ENCODE data around the gene TIMM50.
"Not testable (repeated sequence)": the region's sequence is repeated elsewhere in the genome, so short reads cannot be mapped to it uniquely, and the experiment has no call there.

Gene TIMM50

DNA sequence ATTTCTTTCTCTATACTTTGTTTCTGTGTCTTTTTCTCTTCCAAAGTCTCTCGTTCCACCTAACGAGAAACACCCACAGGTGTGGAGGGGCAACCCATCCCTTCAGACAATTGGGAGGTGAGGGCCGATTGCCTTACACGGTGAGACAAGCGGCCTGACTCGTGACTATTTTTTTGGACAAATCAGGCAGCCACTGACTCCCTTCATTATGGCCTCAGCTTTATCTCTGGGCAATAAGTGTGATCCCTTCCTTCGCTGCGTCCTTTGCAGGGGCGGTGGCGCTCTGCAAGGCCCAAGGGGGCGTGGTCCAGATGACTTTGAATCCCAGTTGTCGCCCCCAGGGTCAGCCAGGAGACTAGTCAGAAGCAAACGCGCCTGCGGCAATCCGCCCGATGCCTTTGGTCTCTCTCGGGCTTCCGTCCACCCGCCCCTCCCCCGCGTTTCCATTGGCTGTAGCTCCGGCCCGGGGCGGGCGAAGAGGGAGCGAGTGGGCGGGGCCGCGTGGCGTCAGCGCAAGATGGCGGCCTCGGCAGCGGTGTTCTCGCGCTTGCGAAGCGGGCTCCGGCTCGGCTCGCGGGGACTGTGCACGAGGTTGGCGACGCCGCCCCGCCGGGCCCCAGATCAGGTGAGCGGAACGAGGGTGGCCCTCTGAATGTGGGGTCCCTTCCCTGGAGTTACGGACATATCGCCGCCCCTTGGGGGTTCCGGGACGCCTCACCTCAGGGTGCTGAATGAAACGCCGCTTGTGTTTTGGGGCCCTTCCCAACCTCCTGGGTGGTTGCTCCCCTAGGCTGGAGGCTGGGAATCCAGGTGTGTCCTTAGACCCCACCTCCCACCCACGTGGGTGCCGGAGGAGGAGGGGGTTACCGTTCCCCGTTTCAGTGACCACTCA lies at the start of gene TIMM50:
TSS of gene TIMM50 (plus strand) at position 502 of the 892 bp plus-strand sequence. CDS start at position 518, 16 bp downstream.
- peak in 55 of 56 donors; percentile 71 to 98 (median 92) for DNase-seq

- DNase-seq, result no peak
Measured at GRCh38 chr19:39432677-39433025, 48.0 kb upstream of the TIMM50 start.

DNA sequence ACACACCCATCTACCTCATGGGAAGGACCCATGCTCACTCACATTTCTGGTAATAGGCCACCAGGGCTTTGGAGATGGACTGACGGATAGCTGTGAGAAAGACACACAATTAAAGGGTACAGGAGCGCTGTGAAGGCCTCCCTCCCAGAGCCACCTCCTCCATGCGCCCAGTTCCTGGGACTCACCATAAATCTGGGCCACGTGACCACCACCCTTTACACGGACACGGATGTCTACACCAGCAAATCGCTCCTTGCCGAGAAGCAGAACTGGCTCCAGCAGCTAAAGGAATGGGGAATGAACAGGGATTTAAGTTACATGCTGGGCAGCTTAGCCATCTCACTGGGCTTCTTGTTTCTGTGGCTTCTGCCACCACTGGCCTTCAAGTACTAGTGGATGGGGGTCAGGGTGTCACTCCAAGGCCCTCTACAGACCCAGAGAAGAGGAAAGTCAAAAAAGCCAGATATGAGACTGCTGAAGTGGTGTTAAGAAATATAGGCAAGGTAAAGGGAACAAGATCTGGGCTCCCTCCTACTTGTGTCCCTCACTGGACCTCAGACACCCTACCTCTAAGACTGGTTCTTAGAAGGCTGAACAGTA lies 47.1 kb upstream of the TIMM50 start:
- DNase-seq, result no peak

- no peak for DNase-seq
Measured at GRCh38 chr19:39434123-39435076, 46.2 kb upstream of the TIMM50 start.

- DNase-seq, result peak; percentile 75 to 99 (median 97)
Measured at GRCh38 chr19:39435499-39436349, 44.9 kb upstream of the TIMM50 start, which contains the start of gene RPS16. Gene RPS16, minus strand, starts transcription at chr19:39435949. Its CDS starts 54 bp downstream, at chr19:39435895.

- DNase-seq, result no peak
Measured at GRCh38 chr19:39436350-39436716, 44.3 kb upstream of the TIMM50 start.

- no peak for DNase-seq
Measured at GRCh38 chr19:39438270-39438934, 42.2 kb upstream of the TIMM50 start.

GRCh38 chr19:39444598-39445195 lies 35.9 kb upstream of the TIMM50 start:
- peak in 1 of 56 donors; percentile 39 for DNase-seq

- DNase-seq, result peak; percentile 48 to 97 (median 90)
Measured at GRCh38 chr19:39445196-39446111, 35.2 kb upstream of the TIMM50 start, which contains the start of gene SUPT5H. Gene SUPT5H, plus strand, starts transcription at chr19:39445582. Its CDS starts 309 bp downstream, at chr19:39445891.

- no peak for DNase-seq
Measured at GRCh38 chr19:39446365-39447084, 34.1 kb upstream of the TIMM50 start.

DNA sequence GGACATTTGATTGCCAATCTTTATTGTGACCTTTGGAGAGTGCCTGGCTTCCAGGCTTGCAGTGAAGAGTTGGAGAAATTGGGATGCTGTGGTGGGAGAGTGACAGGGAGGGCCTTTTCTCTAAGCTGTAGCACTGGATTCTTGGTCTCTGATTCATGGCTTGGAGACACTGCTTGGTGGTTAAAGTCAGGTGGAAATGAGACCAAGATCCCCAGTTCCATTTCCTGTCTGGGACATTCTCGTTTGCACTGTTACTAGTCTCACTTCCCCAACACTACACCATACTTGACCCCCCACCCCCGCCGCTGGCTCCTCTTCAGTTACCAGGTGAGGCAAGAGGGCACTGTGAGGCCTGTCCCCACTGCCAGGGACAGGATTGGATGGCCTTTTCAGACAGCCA lies 32.4 kb upstream of the TIMM50 start:
- DNase-seq, result no peak

GRCh38 chr19:39449116-39449797 lies 31.4 kb upstream of the TIMM50 start:
- DNase-seq, result no peak

DNA sequence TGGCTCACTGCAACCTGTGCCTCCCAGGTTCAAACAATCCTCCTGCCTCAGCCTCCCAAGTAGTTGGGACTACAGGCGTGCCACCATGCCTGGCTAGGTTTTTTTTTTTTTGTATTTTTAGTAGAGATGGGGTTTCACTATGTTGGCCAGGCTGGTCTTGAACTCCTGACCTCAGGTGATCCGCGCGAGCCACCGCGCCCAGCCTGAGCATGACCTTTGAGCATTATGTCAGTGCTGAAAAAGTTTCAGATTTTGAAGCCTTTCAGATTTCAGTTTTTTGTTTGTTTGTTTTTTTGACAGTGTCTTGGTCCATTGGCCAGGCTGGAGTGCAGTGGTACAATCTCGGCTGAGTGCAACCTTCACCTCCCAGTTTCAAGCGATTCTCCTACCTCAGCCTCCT lies 29.4 kb upstream of the TIMM50 start:
- not testable (repeated sequence) for DNase-seq

- no peak for DNase-seq
Measured at GRCh38 chr19:39463403-39463802, 17.2 kb upstream of the TIMM50 start.

DNA sequence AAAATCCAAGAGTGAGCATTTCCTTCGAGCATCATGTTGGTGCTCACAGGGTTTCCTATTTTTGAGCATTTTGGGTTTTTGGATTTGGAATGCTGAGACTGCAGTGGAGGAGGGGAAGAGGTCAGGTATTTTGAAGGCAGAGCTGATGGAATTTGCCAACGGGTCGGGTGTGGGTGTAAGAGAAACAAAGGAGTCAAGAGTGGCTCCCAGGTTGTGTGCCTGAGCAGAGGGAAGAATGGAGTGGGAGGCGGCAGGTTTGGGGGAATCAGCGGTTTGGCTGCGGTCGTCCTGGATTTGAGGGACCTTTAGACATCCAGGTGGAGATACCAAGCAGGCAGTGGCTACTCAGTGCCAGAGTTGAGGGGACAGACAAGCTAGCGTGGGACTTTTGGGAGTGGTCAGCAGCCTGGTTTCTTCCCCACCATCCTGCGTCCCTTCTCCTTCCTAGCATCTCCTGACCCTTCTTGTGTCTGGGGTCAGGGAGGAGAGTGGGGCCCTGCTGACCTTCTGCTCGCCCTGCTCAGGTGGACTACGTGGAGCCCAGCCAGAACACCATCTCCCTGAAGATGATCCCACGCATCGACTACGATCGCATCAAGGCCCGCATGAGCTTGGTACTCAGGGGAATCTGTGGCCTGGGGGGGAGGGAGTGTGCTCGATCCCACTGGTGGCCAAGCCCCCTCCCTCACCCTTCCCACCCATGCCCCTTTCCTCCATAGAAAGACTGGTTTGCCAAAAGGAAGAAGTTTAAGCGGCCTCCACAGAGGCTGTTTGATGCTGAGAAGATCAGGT lies 14.5 kb upstream of the TIMM50 start:
- peak in 2 of 56 donors; percentile 5 to 6 for DNase-seq

GRCh38 chr19:39467941-39468340 lies 12.7 kb upstream of the TIMM50 start:
- no peak for DNase-seq
